CD4-positive, alpha-beta T cell treated with Interleukin-21 for 1 hour (primary cell): ENCODE measurements around the gene ADM2.
"Not testable (repeated sequence)": the region's sequence is repeated elsewhere in the genome, so short reads cannot be mapped to it uniquely, and the experiment has no call there.

ENCODE experiments used
- DNase-seq: peaks from one replicate; pipeline ENCODE4 v3.0.0-alpha.2; 2020

ADM2 gene

GRCh38 chr22:50507991-50508884 is 26.9 kb downstream of the ADM2 start, which contains the start of gene NCAPH2:
TSS of gene NCAPH2 (plus strand) at chr22:50508224. CDS start at chr22:50508338, 114 bp downstream.
- peak; percentile 97 for DNase-seq

- no peak for DNase-seq
Observed at GRCh38 chr22:50508897-50509296, 27.6 kb downstream of the ADM2 start.

GRCh38 chr22:50513175-50513574 is 31.8 kb downstream of the ADM2 start:
- no peak for DNase-seq

GRCh38 chr22:50516068-50516467 is 34.7 kb downstream of the ADM2 start:
- no peak for DNase-seq

- DNase-seq: no peak
Observed at GRCh38 chr22:50516891-50517290, 35.5 kb downstream of the ADM2 start.

- no peak for DNase-seq
Observed at GRCh38 chr22:50517495-50518260, 36.3 kb downstream of the ADM2 start.

- DNase-seq: no peak
Observed at GRCh38 chr22:50518606-50519005, 37.3 kb downstream of the ADM2 start.

- no peak for DNase-seq
Observed at GRCh38 chr22:50519151-50519550, 37.8 kb downstream of the ADM2 start.

GRCh38 chr22:50520184-50520583 is 38.8 kb downstream of the ADM2 start:
- not testable (repeated sequence) for DNase-seq

GRCh38 chr22:50520826-50521453 is 39.6 kb downstream of the ADM2 start:
- DNase-seq: no peak

- DNase-seq: no peak
Observed at GRCh38 chr22:50521710-50522109, 40.4 kb downstream of the ADM2 start.

GRCh38 chr22:50522208-50522805 is 41.0 kb downstream of the ADM2 start:
- no peak for DNase-seq

GRCh38 chr22:50522806-50523438 is 41.6 kb downstream of the ADM2 start:
- DNase-seq: no peak

- DNase-seq: no peak
Observed at GRCh38 chr22:50523458-50523805, 42.1 kb downstream of the ADM2 start.

GRCh38 chr22:50523806-50524675 is 42.7 kb downstream of the ADM2 start:
- no peak for DNase-seq

- DNase-seq: no peak
Observed at GRCh38 chr22:50524676-50525103, 43.3 kb downstream of the ADM2 start.

GRCh38 chr22:50525104-50525857 is 43.9 kb downstream of the ADM2 start, which contains the start of gene SCO2:
TSS of gene SCO2 (minus strand) at chr22:50525598. CDS start at chr22:50524411, 1,187 bp downstream.
- peak; percentile 97 for DNase-seq

- DNase-seq: no peak
Observed at GRCh38 chr22:50525858-50526107, 44.4 kb downstream of the ADM2 start.

GRCh38 chr22:50526108-50526833 is 44.9 kb downstream of the ADM2 start:
- peak; percentile 90 for DNase-seq
